ENCODE measurements around the gene ARPC2.
"Not testable (repeated sequence)": the region's sequence is repeated elsewhere in the genome, so short reads cannot be mapped to it uniquely, and the experiment has no call there.

The ARPC2 gene

DNA sequence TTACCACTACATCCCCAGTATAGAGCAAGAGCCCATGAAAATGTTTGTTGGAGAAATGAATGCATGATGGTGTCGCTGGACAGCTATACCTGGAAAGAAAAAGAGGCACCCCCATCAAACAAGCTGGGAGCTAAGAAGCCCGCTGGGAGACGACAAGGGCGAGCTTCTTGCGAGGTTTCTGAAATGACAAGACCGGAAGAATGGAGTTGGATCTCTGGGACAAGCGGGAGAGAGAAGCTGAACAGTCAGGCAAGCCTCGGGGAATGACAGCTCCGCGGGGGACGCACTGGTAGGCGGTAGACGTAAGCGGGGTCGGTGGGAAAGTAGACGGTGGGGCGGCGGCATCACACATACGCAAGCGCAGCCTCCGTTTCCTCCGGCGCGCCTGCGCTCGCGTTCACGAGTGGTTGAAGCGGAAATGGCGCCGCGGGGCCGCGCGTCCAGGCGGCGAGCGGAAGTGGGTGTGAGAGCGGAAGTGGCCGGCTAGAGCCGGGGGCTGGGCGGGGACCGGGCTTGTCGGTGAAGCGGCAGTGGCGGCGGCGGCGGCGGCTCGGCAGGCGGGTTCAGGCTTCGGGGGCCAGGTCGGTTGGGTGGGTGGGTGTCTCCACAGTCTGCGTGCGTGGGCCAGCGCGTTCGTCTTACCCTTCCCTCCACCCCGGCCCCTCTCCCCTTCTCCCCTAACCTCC is at the start of gene ARPC2:
ARPC2 (plus strand) TSS at position 516 of the 686 bp plus-strand sequence. CDS start 282 bp downstream, outside the sequence.
- TF ChIP-seq, protein P1, sequence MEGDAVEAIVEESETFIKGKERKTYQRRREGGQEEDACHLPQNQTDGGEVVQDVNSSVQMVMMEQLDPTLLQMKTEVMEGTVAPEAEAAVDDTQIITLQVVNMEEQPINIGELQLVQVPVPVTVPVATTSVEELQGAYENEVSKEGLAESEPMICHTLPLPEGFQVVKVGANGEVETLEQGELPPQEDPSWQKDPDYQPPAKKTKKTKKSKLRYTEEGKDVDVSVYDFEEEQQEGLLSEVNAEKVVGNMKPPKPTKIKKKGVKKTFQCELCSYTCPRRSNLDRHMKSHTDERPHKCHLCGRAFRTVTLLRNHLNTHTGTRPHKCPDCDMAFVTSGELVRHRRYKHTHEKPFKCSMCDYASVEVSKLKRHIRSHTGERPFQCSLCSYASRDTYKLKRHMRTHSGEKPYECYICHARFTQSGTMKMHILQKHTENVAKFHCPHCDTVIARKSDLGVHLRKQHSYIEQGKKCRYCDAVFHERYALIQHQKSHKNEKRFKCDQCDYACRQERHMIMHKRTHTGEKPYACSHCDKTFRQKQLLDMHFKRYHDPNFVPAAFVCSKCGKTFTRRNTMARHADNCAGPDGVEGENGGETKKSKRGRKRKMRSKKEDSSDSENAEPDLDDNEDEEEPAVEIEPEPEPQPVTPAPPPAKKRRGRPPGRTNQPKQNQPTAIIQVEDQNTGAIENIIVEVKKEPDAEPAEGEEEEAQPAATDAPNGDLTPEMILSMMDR (conservative IDR thresholded peaks at IDR 0.05; ENCODE audit: control insufficient read depth, insufficient read depth, low read depth, low read length), result no peak
- peak within 1 kb of the TSS; percentile 95 for H3K4me3 ChIP-seq (ENCODE audit: control insufficient read depth, low read depth, low read length)
- DNase-seq (ENCODE audit: low read depth), result peak; percentile 93

DNA sequence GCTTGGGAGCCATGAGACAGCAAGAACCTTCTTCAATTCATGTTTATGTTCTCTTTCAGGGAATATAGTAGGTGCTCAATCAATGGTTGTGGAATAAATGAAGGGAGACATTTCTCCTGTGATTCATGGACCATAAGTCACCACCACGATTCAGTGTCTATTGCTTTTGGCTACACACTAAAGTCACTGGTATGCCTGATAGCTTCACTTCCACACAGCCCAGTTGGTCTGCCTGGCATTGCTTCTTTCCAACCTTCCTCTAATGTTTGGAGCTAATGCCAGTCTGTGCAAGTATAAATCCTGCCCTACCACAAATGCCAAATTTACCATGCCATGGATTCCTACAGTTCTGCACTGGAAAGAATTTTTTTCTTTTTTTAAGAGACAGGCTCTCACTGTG is 49.0 kb upstream of the ARPC2 start:
- no peak overlapping the region for H3K4me3 ChIP-seq (ENCODE audit: control insufficient read depth, low read depth, low read length)
- no peak for DNase-seq (ENCODE audit: low read depth)
- TF ChIP-seq, protein P1 (conservative IDR thresholded peaks at IDR 0.05; ENCODE audit: control insufficient read depth, insufficient read depth, low read depth, low read length), result no peak

DNA sequence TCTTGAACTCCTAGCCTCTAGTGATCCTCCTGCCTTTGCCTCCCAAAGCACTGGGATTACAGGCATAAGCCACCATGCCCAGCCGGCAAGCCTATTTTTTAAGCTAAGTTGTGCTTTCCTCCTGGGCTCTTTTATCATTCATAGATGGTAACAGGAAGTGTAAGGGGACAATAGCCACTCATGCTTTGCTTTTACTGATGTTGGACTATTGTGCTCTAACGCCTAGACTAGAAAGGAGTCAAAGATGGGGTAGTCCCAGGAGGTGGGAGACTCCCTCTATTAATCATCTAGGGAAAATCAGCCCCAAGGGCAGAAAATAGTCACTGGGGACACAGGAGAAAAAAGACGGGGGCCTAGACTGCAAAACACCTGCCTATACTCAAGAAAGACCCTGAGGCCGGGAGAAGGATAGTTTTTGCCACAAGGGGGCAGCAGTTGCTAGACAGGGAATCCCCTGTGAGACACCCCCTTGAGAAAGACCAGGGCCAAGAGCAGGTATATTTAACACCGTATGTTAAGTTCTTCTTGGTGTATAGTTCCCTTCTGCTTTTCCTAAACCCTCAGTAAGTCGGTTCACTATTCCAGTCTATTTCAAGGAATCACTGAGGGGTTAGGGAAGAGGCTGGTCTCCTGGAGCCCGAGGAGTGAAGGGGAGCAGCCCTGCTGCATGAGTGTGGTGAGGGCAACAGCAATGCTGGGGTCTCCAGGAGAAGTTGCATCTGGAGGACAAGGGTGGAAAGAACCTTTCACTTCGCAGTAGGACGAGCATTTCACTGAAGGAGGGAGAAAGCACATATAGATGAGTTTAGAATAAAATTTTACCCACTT is 48.1 kb upstream of the ARPC2 start:
- TF ChIP-seq, protein P1 (conservative IDR thresholded peaks at IDR 0.05; ENCODE audit: control insufficient read depth, insufficient read depth, low read depth, low read length), result peak; percentile 76
- H3K4me3 ChIP-seq (ENCODE audit: control insufficient read depth, low read depth, low read length), result no peak overlapping the region
- DNase-seq (ENCODE audit: low read depth), result peak; percentile 33

DNA sequence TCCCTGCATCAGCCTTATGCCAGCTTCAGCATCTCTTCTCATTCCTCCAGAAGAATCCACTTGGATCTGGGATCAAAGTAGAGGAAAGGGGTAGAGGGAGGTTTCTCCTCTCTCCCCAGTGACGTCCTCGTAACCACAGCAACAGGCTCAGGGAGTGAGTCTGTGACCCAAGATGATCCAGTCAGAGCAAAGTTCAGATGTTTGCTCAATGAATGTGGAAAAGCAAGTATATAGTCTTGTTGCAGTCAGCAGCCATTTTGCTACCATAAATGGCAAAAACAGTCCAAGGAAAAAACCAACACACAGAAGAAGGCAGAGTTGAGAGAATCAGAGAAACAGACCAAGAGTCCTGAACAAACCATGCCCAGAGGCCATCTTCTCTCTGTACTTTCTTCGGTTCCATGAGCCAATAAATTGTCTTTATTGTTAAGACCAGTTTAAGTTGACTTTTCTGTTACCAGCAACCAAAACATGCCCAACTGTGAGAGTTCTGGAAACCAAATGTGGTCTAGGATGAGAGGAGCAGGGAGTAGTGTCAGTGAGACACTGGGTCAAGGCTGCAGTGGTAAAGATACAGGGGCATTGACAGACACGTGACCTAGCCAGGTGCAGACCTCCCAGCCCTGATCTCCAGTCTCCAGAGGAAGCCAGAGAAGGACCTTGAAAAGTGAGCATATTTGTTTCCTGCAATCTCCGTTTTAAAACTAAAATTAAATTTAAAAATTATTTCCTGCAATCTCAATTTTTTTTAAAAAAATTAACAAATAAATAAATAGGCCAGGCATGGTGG is 47.0 kb upstream of the ARPC2 start:
- no peak overlapping the region for H3K4me3 ChIP-seq (ENCODE audit: control insufficient read depth, low read depth, low read length)
- peak; percentile 58 for DNase-seq (ENCODE audit: low read depth)
- TF ChIP-seq, protein P1 (conservative IDR thresholded peaks at IDR 0.05; ENCODE audit: control insufficient read depth, insufficient read depth, low read depth, low read length), result no peak

DNA sequence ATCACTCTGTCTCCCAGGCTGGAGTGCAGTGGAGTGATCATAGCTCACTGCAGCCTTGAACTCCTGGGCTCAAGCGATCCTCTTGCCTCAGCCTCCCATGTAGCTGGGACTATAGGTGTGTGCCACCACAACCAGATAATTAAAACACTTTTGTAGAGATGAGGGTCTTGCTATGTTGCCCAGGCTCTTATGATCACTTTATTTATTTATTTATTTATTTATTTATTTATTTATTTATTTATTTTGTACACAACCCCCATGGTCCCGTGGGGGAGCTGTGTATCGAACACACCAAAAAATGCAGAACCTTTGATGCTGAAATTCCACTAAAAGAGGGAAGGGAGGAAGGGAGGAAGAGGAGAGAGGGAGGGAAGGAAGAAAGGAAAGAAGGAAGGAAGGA is 45.2 kb upstream of the ARPC2 start:
- not testable (repeated sequence) for DNase-seq (ENCODE audit: low read depth); H3K4me3 ChIP-seq (ENCODE audit: control insufficient read depth, low read depth, low read length)

DNA sequence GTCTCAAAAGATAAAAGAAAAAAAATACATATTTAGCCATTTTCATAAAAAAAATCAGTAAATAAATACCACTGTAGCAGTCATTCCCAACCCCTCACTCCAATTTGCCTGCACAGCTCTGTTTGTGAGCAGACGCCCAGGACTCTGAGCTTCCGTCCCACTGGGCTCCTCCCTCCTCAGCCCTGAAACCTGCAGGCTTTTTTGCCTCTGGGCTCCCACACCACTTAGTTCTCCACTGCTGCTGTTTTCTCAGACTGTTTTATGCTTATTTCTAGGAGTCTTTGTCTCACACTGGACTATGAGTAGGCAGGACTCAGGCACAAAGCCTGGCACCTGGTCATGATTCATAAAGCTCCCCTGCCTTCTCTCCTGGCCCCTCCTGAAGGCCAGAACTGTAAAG is 44.1 kb upstream of the ARPC2 start:
- no peak overlapping the region for H3K4me3 ChIP-seq (ENCODE audit: control insufficient read depth, low read depth, low read length)
- DNase-seq (ENCODE audit: low read depth), result no peak
- TF ChIP-seq, protein P1 (conservative IDR thresholded peaks at IDR 0.05; ENCODE audit: control insufficient read depth, insufficient read depth, low read depth, low read length), result no peak

Measured in fibroblast of mammary gland (primary cell).